ENCODE data around the gene DIDO1. TPM values are rescaled to one million over a fixed set of nuclear protein-coding genes. Genes with fewer than 3 reads are reported as not detected.

DIDO1 gene
- total RNA-seq, 4 donors from 2014 or later: 72.5 to 143 (median 105) TPM

DNA sequence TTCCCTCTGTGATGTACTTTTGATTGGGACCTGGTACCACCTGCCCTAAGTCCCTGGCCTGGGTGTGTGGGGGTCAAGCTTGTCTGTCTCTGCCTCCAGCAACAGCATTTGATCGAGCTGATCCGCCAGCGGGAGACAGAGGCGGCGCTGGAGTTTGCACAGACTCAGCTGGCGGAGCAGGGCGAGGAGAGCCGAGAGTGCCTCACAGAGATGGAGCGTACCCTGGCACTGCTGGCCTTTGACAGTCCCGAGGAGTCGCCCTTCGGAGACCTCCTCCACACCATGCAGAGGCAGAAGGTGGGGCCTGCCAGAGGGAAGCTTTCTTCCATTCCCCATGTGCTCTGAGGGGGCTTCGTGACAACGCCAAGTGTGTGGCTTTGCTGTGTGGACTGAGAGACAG, 17.1 kb upstream of the DIDO1 start:
- no peaks in the 10 kb centered on the region for H3K27me3 ChIP-seq
- H3K27ac ChIP-seq: no peak overlapping the region
- DNase-seq: peak in 1 of 3 donors; percentile 18
- peaks cover 0 to 72% (median 0%) of the 10 kb centered on the region in 3 donors for H3K36me3 ChIP-seq
- H3K9me3 ChIP-seq: no peaks in the 10 kb centered on the region
- H3K4me1 ChIP-seq: peaks cover 0 to 12% (median 8%) of the 10 kb centered on the region in 4 donors
- no peak for TF ChIP-seq POLR2A (IDR thresholded peaks at IDR 0.05)
- TF ChIP-seq, protein P1, sequence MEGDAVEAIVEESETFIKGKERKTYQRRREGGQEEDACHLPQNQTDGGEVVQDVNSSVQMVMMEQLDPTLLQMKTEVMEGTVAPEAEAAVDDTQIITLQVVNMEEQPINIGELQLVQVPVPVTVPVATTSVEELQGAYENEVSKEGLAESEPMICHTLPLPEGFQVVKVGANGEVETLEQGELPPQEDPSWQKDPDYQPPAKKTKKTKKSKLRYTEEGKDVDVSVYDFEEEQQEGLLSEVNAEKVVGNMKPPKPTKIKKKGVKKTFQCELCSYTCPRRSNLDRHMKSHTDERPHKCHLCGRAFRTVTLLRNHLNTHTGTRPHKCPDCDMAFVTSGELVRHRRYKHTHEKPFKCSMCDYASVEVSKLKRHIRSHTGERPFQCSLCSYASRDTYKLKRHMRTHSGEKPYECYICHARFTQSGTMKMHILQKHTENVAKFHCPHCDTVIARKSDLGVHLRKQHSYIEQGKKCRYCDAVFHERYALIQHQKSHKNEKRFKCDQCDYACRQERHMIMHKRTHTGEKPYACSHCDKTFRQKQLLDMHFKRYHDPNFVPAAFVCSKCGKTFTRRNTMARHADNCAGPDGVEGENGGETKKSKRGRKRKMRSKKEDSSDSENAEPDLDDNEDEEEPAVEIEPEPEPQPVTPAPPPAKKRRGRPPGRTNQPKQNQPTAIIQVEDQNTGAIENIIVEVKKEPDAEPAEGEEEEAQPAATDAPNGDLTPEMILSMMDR (IDR thresholded peaks at IDR 0.05): no peak
- H3K4me3 ChIP-seq: no peak overlapping the region

DNA sequence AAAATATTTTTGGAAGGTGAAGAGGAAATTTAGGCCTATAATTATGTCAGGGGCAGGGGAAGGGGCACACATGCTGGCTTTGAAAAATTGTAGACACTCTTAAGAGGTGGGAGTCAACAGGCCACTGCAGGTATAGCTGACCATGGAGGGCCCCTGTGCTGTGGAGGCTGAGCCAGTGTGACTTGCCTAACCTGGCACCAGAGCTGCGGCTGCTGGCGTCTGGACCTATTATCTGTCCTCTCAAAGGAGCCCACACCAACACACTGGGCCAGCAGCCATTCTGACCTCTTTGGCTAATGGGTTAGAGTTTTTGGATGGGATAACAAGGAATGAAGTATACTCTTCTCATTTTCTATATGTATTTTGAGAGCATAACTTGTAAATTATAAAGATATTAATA, 16.2 kb upstream of the DIDO1 start:
- no peaks in the 10 kb centered on the region for H3K27me3 ChIP-seq
- H3K4me1 ChIP-seq: peaks cover 0 to 12% (median 8%) of the 10 kb centered on the region in 4 donors
- H3K27ac ChIP-seq: no peak overlapping the region
- H3K4me3 ChIP-seq: no peak overlapping the region
- peaks cover 0 to 64% (median 0%) of the 10 kb centered on the region in 3 donors for H3K36me3 ChIP-seq
- H3K9me3 ChIP-seq: no peaks in the 10 kb centered on the region
- no peak for TF ChIP-seq POLR2A (IDR thresholded peaks at IDR 0.05)
- TF ChIP-seq, protein P1 (IDR thresholded peaks at IDR 0.05): no peak
- DNase-seq: peak in 2 of 3 donors; percentile 26 to 42

DNA sequence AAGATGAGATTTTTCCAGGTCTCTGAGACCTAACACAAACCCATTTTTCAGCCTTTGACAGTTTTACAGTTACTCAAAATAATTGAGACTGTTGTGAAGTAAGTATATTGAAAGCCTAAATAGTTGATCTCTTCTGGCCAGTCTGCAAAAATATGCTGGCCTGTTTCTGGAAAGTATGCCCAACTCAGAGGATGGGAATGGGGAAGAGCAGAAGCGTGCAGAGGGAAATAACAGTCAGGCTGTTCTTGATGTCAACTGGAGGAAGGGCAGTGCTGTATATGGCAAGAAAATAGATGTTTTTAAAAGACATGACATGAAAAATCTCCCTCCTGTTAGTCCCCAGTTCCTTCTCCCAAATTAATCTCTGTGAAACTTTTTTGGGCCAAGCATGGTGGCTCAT, 15.5 kb upstream of the DIDO1 start:
- DNase-seq: no peak
- TF ChIP-seq, protein P1 (IDR thresholded peaks at IDR 0.05): no peak
- TF ChIP-seq POLR2A (IDR thresholded peaks at IDR 0.05): no peak
- H3K27me3 ChIP-seq: no peaks in the 10 kb centered on the region
- no peak overlapping the region for H3K27ac ChIP-seq
- peaks cover 0 to 13% (median 8%) of the 10 kb centered on the region in 4 donors for H3K4me1 ChIP-seq
- H3K36me3 ChIP-seq: peaks cover 0 to 58% (median 0%) of the 10 kb centered on the region in 3 donors
- H3K9me3 ChIP-seq: no peaks in the 10 kb centered on the region
- H3K4me3 ChIP-seq: no peak overlapping the region

DNA sequence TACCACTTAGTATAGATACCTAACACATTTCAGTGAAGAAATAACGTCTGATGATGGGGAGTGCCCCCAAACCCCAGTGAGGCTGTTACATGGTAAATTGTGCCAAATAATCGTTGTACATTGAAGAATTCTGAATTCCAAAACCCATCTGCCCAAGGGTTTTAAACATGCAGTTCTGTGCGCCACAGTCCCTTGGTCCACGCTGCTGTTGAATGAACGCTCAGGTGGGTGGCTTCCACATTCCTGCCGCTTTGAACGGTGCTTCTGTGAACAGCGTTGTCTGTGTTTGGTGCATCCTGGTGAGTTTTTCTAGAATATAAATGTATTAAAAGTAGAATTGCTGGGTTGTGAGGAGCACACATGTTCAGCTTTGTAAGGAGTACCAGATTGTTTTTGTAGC, 14.6 kb upstream of the DIDO1 start:
- H3K27me3 ChIP-seq: no peaks in the 10 kb centered on the region
- no peak overlapping the region for H3K4me3 ChIP-seq
- peaks cover 0 to 22% (median 15%) of the 10 kb centered on the region in 4 donors for H3K4me1 ChIP-seq
- DNase-seq: peak in 2 of 3 donors; percentile 10 to 27
- no peak for TF ChIP-seq POLR2A (IDR thresholded peaks at IDR 0.05)
- TF ChIP-seq, protein P1 (IDR thresholded peaks at IDR 0.05): no peak
- H3K9me3 ChIP-seq: no peaks in the 10 kb centered on the region
- peaks cover 0 to 48% (median 0%) of the 10 kb centered on the region in 3 donors for H3K36me3 ChIP-seq
- no peak overlapping the region for H3K27ac ChIP-seq

DNA sequence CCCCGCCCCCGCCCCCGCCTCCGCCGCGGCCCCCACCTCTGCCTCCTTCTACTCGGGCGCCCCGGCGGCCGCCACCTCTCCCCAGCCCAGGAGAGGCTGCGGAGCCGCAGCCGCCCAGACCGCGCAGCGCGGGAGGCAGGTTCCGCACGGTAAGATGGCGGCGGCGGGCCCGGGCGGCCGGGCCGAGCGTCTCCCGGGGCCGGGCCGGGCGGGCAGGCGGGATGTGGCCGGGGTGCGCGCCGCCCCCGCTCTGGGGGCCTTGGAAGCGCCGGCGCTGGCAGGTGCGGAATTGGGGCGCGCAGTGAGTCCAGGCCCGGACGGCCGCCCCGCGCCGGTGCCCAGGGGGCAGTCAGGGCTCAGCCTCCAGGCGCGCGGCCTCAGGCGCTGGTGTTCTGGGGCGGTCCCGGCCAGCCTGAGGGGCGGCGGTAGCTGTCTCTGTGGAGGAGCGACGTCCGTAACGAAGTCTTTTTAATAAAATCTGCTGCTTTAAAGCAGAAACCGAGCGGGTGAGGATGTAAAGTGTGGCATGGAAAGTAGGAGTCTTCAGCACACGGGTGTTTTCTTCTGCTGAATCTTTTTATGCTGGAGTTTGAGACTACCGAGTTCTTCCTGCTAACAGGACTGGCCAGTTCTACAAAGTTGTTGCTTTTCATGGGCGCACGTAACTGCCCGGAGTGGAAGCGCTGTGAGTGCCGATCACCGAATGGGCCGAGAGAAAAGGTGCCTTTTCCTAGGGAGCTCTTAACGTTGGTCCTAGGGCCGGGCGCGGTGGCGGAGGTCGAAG, 12.0 kb upstream of the DIDO1 start, which contains the start of gene GID8:
Gene GID8 (plus strand): TSS at position 43 of the 784 bp plus-strand sequence. CDS start 3,356 bp downstream, outside the sequence.
- no peaks in the 10 kb centered on the region for H3K9me3 ChIP-seq
- H3K4me1 ChIP-seq: peaks cover 0 to 28% (median 16%) of the 10 kb centered on the region in 4 donors
- peak within 1 kb of the TSS; percentile 82 to 98 (median 92) for H3K27ac ChIP-seq
- peaks cover 0 to 29% (median 0%) of the 10 kb centered on the region in 3 donors for H3K36me3 ChIP-seq
- DNase-seq: peak; percentile 58 to 75 (median 74)
- H3K27me3 ChIP-seq: no peaks in the 10 kb centered on the region
- H3K4me3 ChIP-seq: peak within 1 kb of the TSS; percentile 84 to 96 (median 92)
- TF ChIP-seq, protein P1 (IDR thresholded peaks at IDR 0.05): no peak
- TF ChIP-seq POLR2A (IDR thresholded peaks at IDR 0.05): peak in 1 of 2 donors; percentile 15

All from Peyer's patch (tissue), 4 donors.